Common myeloid progenitor, CD34-positive (primary cell): Measurements from ENCODE around the gene ERVMER34-1.

ENCODE experiments used
- CTCF ChIA-PET: fragments of 350-600 bp; sonication (Branson Sonifier 250); formaldehyde crosslinking; loops from one replicate; lab custom pipeline; 2021; ENCODE audit warnings: antibody characterized with exemption; lab: Charles Lee
- POLR2A ChIA-PET: fragments of 350-600 bp; sonication (Branson Sonifier 250); formaldehyde crosslinking; loops from one replicate; lab custom pipeline; 2021; ENCODE audit warnings: antibody characterized with exemption; lab: Charles Lee
- DNase-seq, 3 donors: peaks; one replicate each; pipeline versions ENCODE4 v3.0.0 to v3.0.0-alpha.2; 2013
- H3K27ac ChIP-seq, 2 experiments: 1 replicate in 1 of 2; 2 replicates in 1 of 2; pipeline ENCODE4 v1.7.0; 2013; ENCODE audit warnings: inconsistent platforms in 2 of 2, low read length in 2 of 2, mild to moderate bottlenecking in 2 of 2, low read depth in 1 of 2, moderate library complexity in 1 of 2; ENCODE audit not compliant: severe bottlenecking in 2 of 2, insufficient read depth in 1 of 2, poor library complexity in 1 of 2
- H3K27me3 ChIP-seq, 5 experiments: replicated peaks in 2 of 5; 1 replicate in 3 of 5; 2 replicates in 2 of 5; pipeline versions ENCODE4 v1.6.1 to v1.7.0; 2013; ENCODE audit warnings: low read length in 4 of 5, mild to moderate bottlenecking in 2 of 5, moderate library complexity in 2 of 5, inconsistent platforms in 1 of 5; ENCODE audit not compliant: insufficient read depth in 5 of 5, control insufficient read depth in 4 of 5
- H3K36me3 ChIP-seq, 4 experiments: 1 replicate in 2 of 4; 2 replicates in 2 of 4; pipeline versions ENCODE4 v1.6.1 to v1.7.0; 2013; ENCODE audit warnings: low read length in 3 of 4, control low read depth in 1 of 4, mild to moderate bottlenecking in 1 of 4; ENCODE audit not compliant: control insufficient read depth in 4 of 4, insufficient read depth in 4 of 4
- H3K4me1 ChIP-seq, 4 experiments: 1 replicate in 3 of 4; 2 replicates in 1 of 4; pipeline versions ENCODE4 v1.6.1 to v1.7.1; 2013; ENCODE audit warnings: low read length in 3 of 4, mild to moderate bottlenecking in 3 of 4, control low read depth in 1 of 4, inconsistent platforms in 1 of 4, moderate library complexity in 1 of 4; ENCODE audit not compliant: control insufficient read depth in 4 of 4, insufficient read depth in 4 of 4; ENCODE audit errors: control extremely low read depth in 1 of 4
- H3K4me3 ChIP-seq, 7 experiments: 1 replicate in 4 of 7; 2 replicates in 3 of 7; pipeline versions ENCODE4 v1.5.1 to v1.7.0; 2013; ENCODE audit warnings: mild to moderate bottlenecking in 7 of 7, low read length in 6 of 7, moderate library complexity in 6 of 7, inconsistent platforms in 2 of 7, low read depth in 2 of 7, control low read depth in 1 of 7; ENCODE audit not compliant: insufficient read depth in 4 of 7, control insufficient read depth in 1 of 7; ENCODE audit errors: extremely low read depth in 1 of 7
- H3K9me3 ChIP-seq, 5 experiments: 1 replicate in 4 of 5; 2 replicates in 1 of 5; pipeline versions ENCODE4 v1.6.1 to v1.7.1; 2013; ENCODE audit warnings: low read length in 4 of 5, mild to moderate bottlenecking in 2 of 5, inconsistent platforms in 1 of 5, low read depth in 1 of 5, moderate library complexity in 1 of 5; ENCODE audit not compliant: control insufficient read depth in 4 of 5, insufficient read depth in 2 of 5; ENCODE audit errors: control extremely low read depth in 1 of 5
- WGBS: methylation state at CpG from one replicate; pipeline ENCODE4 v1.1.5; 2013; ENCODE audit not compliant: insufficient coverage; 5-methylcytosine and 5-hydroxymethylcytosine counted together

ERVMER34-1 gene

GRCh38 chr4:52713456-52713937 is 37.7 kb downstream of the ERVMER34-1 start:
- H3K27ac ChIP-seq: peak overlapping the region in 1 of 2 experiments; percentile 74
- ChIA-PET POLR2A (interaction anchor here (1.8 kb wide), 1 partner anchor 8 kb away, joined by 17 read pairs; no protein-coding TSS in a partner anchor), CTCF (interaction anchor here (0.7 kb wide), 1 partner anchor 9 kb away, joined by 3 read pairs; no protein-coding TSS in a partner anchor)
- no peaks in the 10 kb centered on the region for H3K27me3 ChIP-seq
- H3K4me1 ChIP-seq: peaks cover 11 to 33% (median 19%) of the 10 kb centered on the region in 4 experiments
- H3K4me3 ChIP-seq: peak overlapping the region in 6 of 7 experiments; percentile 61 to 93 (median 82)
- H3K9me3 ChIP-seq: no peaks in the 10 kb centered on the region
- peaks cover 6 to 41% (median 25%) of the 10 kb centered on the region in 4 experiments for H3K36me3 ChIP-seq
- DNase-seq: no peak
- 83% methylated on average over 9 of the region's 12 CpGs for WGBS

GRCh38 chr4:52712251-52713130 is 38.7 kb downstream of the ERVMER34-1 start:
- Histone ChIP-seq H3K27ac (peak overlapping the region; percentile 33 to 74), H3K27me3 (no peaks in the 10 kb centered on the region), H3K36me3 (peaks cover 6 to 41% (median 25%) of the 10 kb centered on the region in 4 experiments), H3K4me3 (peak overlapping the region; percentile 61 to 93 (median 81)), H3K9me3 (no peaks in the 10 kb centered on the region), H3K4me1 (peaks cover 11 to 33% (median 19%) of the 10 kb centered on the region in 4 experiments)
- ChIA-PET CTCF (interaction anchor here (1.1 to 1.6 kb wide), 4 partner anchors 10 to 51 kb away, joined by 3 to 7 read pairs (median 4); no protein-coding TSS in a partner anchor), POLR2A (interaction anchor here (0.6 to 1.8 kb wide), 4 partner anchors 9 to 167 kb away, joined by 3 to 17 read pairs (median 3); no protein-coding TSS in a partner anchor)
- 0% methylated on average over 72 of the region's 87 CpGs for WGBS
- peak; percentile 92 to 96 (median 95) for DNase-seq

- peak overlapping the region in 4 of 7 experiments; percentile 81 to 93 (median 84) for H3K4me3 ChIP-seq
- H3K27me3 ChIP-seq: no peaks in the 10 kb centered on the region
- H3K36me3 ChIP-seq: peaks cover 6 to 38% (median 23%) of the 10 kb centered on the region in 4 experiments
- WGBS: 26% methylated on average over 15 of the region's 15 CpGs
- no peak for DNase-seq
- POLR2A ChIA-PET: interaction anchor here (0.6 to 1.8 kb wide), 3 partner anchors 10 to 53 kb away, joined by 3 to 17 read pairs (median 3); no protein-coding TSS in a partner anchor
- CTCF ChIA-PET: interaction anchor here (1.1 to 1.6 kb wide), 4 partner anchors 10 to 51 kb away, joined by 3 to 7 read pairs (median 4); no protein-coding TSS in a partner anchor
- no peaks in the 10 kb centered on the region for H3K9me3 ChIP-seq
- peaks cover 11 to 33% (median 19%) of the 10 kb centered on the region in 4 experiments for H3K4me1 ChIP-seq
- no peak overlapping the region for H3K27ac ChIP-seq
These were observed 39.4 kb downstream of the ERVMER34-1 start for GRCh38 chr4:52711834-52712250.

- H3K4me1 ChIP-seq: peaks cover 11 to 33% (median 19%) of the 10 kb centered on the region in 4 experiments
- no peak overlapping the region for H3K27ac ChIP-seq
- DNase-seq: no peak
- POLR2A ChIA-PET: no interaction called here
- H3K36me3 ChIP-seq: peaks cover 4 to 33% (median 19%) of the 10 kb centered on the region in 4 experiments
- CTCF ChIA-PET: interaction anchor here (1.4 kb wide), 1 partner anchor 50 kb away, joined by 7 read pairs; no protein-coding TSS in a partner anchor
- WGBS: 100% methylated on average over 1 of the region's 1 CpG
- no peak overlapping the region for H3K4me3 ChIP-seq
- no peaks in the 10 kb centered on the region for H3K9me3 ChIP-seq
- H3K27me3 ChIP-seq: no peaks in the 10 kb centered on the region
These were observed 40.0 kb downstream of the ERVMER34-1 start for GRCh38 chr4:52711272-52711671.

GRCh38 chr4:52709155-52709554 is 42.1 kb downstream of the ERVMER34-1 start:
- Histone ChIP-seq H3K4me3 (no peak overlapping the region), H3K4me1 (peaks cover 11 to 20% (median 13%) of the 10 kb centered on the region in 4 experiments), H3K27ac (no peak overlapping the region), H3K36me3 (peaks cover 0 to 12% (median 3%) of the 10 kb centered on the region in 4 experiments), H3K27me3 (no peaks in the 10 kb centered on the region), H3K9me3 (no peaks in the 10 kb centered on the region)
- ChIA-PET POLR2A (no interaction called here), CTCF (interaction anchor here (1.0 kb wide), 1 partner anchor 121 kb away, joined by 4 read pairs; no protein-coding TSS in a partner anchor)
- no peak for DNase-seq

GRCh38 chr4:52704661-52705060 is 46.6 kb downstream of the ERVMER34-1 start:
- Histone ChIP-seq H3K27me3 (no peaks in the 10 kb centered on the region), H3K36me3 (no peaks in the 10 kb centered on the region), H3K9me3 (no peaks in the 10 kb centered on the region), H3K4me3 (no peak overlapping the region), H3K27ac (no peak overlapping the region), H3K4me1 (no peaks in the 10 kb centered on the region)
- ChIA-PET POLR2A (no interaction called here), CTCF (no interaction called here)
- 100% methylated on average over 2 of the region's 3 CpGs for WGBS
- DNase-seq: no peak
